Esophagus (tissue), 2 donors: ENCODE measurements around the gene NENF. TPM values are rescaled to one million over a fixed set of nuclear protein-coding genes. Genes with fewer than 3 reads are reported as not detected.
A peak's percentile ranks its signal among the peaks of the same experiment; 100 is the strongest.

Source experiments
- H3K27ac ChIP-seq, 2 donors: one replicate each; pipeline ENCODE4 v1.5.1; 2013; ENCODE audit warnings: low read depth in 2 of 2, mild to moderate bottlenecking in 2 of 2, inconsistent platforms in 1 of 2, low read length in 1 of 2, moderate library complexity in 1 of 2
- H3K27me3 ChIP-seq, 2 donors: one replicate each; pipeline ENCODE4 v1.6.1; 2013; ENCODE audit warnings: low read length in 2 of 2, control low read depth in 1 of 2, mild to moderate bottlenecking in 1 of 2; ENCODE audit not compliant: insufficient read depth in 2 of 2, control insufficient read depth in 1 of 2
- H3K36me3 ChIP-seq, 2 donors: one replicate each; pipeline ENCODE4 v1.6.1; 2013; ENCODE audit warnings: low read length in 1 of 2; ENCODE audit not compliant: control insufficient read depth in 2 of 2, insufficient read depth in 2 of 2
- H3K4me1 ChIP-seq, 2 donors: one replicate each; pipeline ENCODE4 v1.6.1; 2013; ENCODE audit warnings: low read length in 1 of 2; ENCODE audit not compliant: control insufficient read depth in 2 of 2, insufficient read depth in 2 of 2
- H3K4me3 ChIP-seq, 2 donors: one replicate each; pipeline ENCODE4 v1.5.1; 2013; ENCODE audit warnings: low read length in 2 of 2, mild to moderate bottlenecking in 2 of 2, low read depth in 1 of 2, moderate library complexity in 1 of 2
- H3K9me3 ChIP-seq, 2 donors: one replicate each; pipeline ENCODE4 v1.6.1; 2013; ENCODE audit warnings: mild to moderate bottlenecking in 2 of 2, low read depth in 1 of 2, low read length in 1 of 2, moderate library complexity in 1 of 2; ENCODE audit not compliant: control insufficient read depth in 2 of 2, insufficient read depth in 1 of 2
- WGBS, 2 donors: extraction: QIAGEN DNeasy Blood & Tissue Kit; methylation state at CpG; one replicate each; pipeline ENCODE4 v1.1.7; 2013; 5-methylcytosine and 5-hydroxymethylcytosine counted together
- polyA plus RNA-seq, 2 donors: library from polyadenylated mRNA; stranded (reverse); fragments of 200-250 nt; gene quantifications; one replicate each; pipeline ENCODE4 v1.2.3, GENCODE V29; 2013
- donor health status: healthy with polysubstance abuse.
- donor health status: Bipolar disorder and iron deficiency.

NENF gene
- polyA plus RNA-seq, 2 donors, result 38.5 to 39.9 TPM

DNA sequence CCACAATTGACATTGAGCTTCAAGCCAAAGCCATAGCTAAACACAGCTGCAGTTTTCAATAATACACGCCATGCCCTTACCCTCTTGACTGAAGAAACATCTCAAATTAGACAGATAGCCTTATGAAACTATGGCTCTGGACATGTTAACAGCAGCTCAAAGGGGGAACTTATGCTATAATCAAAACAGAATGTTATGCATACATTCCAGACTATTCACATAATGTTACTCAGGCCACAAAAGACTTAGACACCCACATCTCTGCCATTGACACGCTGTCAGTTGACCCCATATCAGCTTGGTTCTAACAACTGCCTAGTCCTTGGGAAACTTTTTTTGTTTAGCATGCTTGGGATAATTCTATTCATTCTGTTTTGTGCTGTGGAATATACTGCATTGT lies 2.3 kb upstream of the NENF start:
- no peak overlapping the region for H3K4me3 ChIP-seq
- WGBS, 2 donors, result 88 to 89% methylated on average over 2 of the region's 2 CpGs
- no peak overlapping the region for H3K27ac ChIP-seq

DNA sequence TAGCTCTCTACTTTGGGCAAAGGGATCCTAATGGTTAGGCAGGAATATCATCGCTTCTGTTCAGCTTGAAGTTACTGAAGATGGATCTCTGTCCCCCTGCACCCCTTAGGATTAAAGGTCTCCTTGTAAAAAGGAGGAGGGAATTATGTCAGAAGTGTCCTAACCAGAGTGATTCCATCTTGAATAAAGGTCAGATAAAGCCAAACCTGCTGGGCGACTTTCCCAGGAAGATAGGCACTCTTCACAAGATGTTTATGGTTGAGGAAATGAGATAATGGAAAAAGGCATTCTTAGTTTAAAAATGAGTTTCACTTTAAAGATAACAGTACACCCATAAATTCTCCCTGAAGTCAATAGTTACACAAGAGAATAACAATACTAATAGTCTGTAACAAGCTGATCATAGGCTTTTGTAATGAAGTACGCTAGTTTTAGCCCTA lies 1.7 kb upstream of the NENF start:
- no peak overlapping the region for H3K4me3 ChIP-seq
- H3K27me3 ChIP-seq, result no peaks in the 10 kb centered on the region
- H3K27ac ChIP-seq, result no peak overlapping the region
- WGBS, 2 donors, result 75 to 77% methylated on average over 3 of the region's 3 CpGs
- H3K4me1 ChIP-seq, result no peaks in the 10 kb centered on the region
- no peaks in the 10 kb centered on the region for H3K36me3 ChIP-seq
- no peaks in the 10 kb centered on the region for H3K9me3 ChIP-seq

More for the DNA sequence above, 2.3 kb upstream of the NENF start:
- H3K4me1 ChIP-seq, result no peaks in the 10 kb centered on the region
- no peaks in the 10 kb centered on the region for H3K36me3 ChIP-seq
- H3K27me3 ChIP-seq, result no peaks in the 10 kb centered on the region
- H3K9me3 ChIP-seq, result no peaks in the 10 kb centered on the region

DNA sequence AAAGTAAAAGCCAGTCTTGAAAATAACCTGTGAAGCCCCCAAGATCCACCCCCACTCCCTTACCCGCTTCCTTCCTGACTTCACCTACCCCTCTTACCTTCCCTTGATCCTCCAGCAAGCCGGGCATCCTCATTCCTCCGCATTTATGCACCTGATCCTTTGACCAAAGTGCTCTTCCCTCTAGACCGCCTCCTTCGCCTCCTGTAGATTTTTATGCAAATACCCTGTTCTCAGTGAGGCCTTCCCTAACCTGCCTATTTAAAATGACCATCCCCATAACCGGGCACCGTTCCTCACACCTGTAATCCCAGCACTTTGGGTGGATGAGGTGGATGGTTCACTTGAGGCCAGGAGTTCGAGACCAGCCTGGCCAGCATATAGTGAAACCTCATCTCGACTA lies 1.1 kb upstream of the NENF start:
- Histone ChIP-seq H3K9me3 (no peaks in the 10 kb centered on the region), H3K27ac (no peak overlapping the region), H3K4me1 (no peaks in the 10 kb centered on the region), H3K36me3 (no peaks in the 10 kb centered on the region), H3K4me3 (no peak overlapping the region), H3K27me3 (no peaks in the 10 kb centered on the region)
- 89 to 95% methylated on average over 9 of the region's 9 CpGs for WGBS, 2 donors

DNA sequence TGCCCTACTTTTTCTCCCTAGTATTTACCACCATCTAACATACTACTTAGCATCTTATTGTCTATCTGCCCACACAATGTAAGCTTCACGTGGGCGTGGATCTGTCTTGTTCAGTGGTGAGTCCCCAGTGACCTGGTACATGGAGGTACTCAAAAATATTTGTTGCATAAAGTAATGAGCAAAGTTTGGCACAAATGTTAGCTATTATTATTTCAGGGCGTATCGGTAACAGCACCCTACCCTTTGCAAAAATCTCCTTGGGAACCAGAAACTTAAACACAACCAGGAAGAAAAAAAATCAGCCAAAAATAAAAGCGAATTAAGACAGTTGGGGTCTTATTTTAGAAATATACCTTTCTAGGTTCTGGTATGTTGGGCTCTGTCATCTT lies 454 bp upstream of the NENF start:
- H3K27me3 ChIP-seq, result no peaks in the 10 kb centered on the region
- no peaks in the 10 kb centered on the region for H3K4me1 ChIP-seq
- peak overlapping the region in 1 of 2 donors; percentile 32 for H3K27ac ChIP-seq
- H3K9me3 ChIP-seq, result no peaks in the 10 kb centered on the region
- H3K4me3 ChIP-seq, result peak overlapping the region in 1 of 2 donors; percentile 92
- no peaks in the 10 kb centered on the region for H3K36me3 ChIP-seq
- 17% methylated on average over 5 of the region's 5 CpGs for WGBS, 2 donors

DNA sequence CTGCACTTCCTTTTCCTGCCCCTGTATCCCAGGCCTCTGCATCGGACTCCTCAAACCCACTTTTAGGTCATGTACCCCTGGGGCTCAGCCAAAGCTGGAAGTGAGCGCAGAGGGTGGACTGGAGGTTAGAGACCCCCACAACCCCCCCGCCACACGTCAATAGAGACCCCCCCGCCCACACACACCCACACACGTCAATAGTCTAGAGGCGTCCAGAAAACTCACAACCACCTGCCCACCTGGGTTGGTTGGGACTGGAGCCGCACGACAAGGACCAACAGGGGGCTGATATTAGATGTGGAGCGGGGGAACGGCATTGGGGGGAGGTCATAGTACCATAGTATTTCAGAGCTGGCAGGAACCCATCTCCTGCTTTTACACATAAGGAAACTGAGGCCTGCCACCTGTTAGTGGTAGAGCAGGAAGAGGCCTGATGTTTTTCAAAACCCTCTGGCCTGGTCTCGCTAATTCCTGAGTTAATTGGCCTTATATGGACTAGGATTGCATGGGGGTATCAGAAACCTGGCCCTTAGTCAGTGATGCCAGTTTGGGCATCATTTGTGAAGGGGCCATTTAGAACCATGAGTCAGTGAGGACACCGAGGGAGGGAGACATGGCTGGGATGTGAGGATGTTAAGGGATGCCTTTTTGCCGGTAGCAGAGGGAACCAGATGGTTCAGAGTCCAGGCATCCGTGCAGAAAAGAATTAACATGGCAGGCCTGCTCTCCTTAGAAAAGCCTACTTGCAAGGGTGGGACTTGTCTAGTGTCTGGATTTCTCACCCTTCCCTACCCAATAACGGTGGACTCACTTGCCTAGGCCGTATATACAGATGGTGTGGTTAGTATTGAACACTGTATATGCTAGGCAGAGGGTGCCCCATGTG lies 1.1 kb downstream of the NENF start:
- peak overlapping the region; percentile 66 to 85 for H3K27ac ChIP-seq
- WGBS, 2 donors, result 50 to 52% methylated on average over 17 of the region's 17 CpGs

DNA sequence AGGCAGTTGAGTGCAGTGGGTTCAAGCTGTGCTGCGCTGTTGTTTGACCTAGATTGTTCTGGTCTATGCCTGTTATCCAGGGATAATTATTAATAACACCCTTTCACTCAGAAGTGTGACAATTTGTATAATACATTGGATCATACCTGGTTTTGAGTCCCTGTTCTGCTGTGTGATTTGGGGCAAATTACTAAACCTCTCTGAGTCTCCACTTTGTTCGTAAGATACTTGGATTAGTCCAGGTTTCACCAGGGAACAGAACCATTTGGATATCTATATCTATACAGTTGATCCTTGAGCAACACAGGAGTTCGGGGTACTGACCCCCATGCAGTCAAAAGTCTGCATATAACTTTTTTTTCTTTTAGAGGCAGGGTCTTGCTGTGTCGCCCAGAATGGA lies 2.3 kb downstream of the NENF start:
- Histone ChIP-seq H3K36me3 (no peaks in the 10 kb centered on the region), H3K4me3 (no peak overlapping the region), H3K9me3 (no peaks in the 10 kb centered on the region), H3K27me3 (no peaks in the 10 kb centered on the region), H3K27ac (no peak overlapping the region), H3K4me1 (no peaks in the 10 kb centered on the region)
- WGBS, 2 donors, result 94 to 97% methylated on average over 4 of the region's 4 CpGs

More for the DNA sequence above, 1.1 kb downstream of the NENF start:
- Histone ChIP-seq H3K9me3 (no peaks in the 10 kb centered on the region), H3K36me3 (no peaks in the 10 kb centered on the region), H3K27me3 (no peaks in the 10 kb centered on the region), H3K4me3 (peak overlapping the region; percentile 78 to 92), H3K4me1 (no peaks in the 10 kb centered on the region)

DNA sequence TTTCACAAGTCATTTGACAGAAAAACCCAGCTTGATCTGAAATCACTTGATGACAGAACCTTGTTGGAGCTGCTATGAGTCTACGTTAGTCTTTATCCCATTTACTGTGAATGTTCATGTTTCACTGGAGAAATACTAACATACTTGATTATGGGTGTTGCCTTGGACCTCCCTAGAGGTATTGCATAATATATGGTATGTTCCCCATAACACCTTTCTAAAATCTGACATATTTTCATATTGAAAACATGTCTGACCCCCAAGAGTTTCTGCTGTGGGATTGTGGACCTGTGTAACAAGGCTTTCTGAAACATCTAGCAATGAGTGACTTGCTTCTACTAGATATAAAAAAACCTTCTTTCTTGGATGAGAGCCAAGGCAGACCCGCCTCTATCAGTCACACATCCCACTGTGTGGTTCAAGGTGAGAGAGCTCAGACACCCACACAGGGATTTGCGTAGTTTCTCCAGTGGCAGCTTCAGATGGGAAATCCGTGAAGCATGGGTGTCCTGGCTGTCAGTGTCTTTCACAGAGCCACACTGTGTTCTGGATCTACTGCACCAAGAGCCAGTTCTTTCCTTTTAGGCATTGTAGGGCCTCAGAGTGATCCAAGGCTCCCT lies 4.6 kb downstream of the NENF start:
- no peak overlapping the region for H3K27ac ChIP-seq
- 83% methylated on average over 4 of the region's 4 CpGs for WGBS, 2 donors
- peaks cover 0 to 2% of the 10 kb centered on the region in 2 donors for H3K4me1 ChIP-seq
- no peaks in the 10 kb centered on the region for H3K27me3 ChIP-seq
- no peaks in the 10 kb centered on the region for H3K36me3 ChIP-seq
- H3K9me3 ChIP-seq, result no peaks in the 10 kb centered on the region
- H3K4me3 ChIP-seq, result no peak overlapping the region

DNA sequence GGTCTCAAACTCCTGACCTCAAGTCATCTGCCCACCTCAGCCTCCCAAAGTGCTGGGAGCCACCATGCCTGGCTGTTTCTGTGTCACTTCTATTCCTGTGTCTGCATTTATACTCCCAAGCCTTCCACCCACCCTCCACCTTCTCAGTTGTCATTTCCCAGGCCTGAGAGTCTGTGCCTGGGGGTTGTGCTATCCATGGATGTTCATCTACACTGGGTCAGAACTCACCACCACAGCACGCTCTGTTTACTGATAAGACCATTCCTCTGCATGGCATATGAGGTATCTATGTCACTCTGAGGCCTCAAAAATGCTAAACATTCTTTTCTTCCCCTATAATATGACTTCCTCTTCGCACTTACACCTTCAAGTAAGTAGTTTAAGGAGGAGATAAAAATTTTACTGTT lies 6.1 kb downstream of the NENF start:
- Histone ChIP-seq H3K4me1 (peaks cover 0 to 2% of the 10 kb centered on the region in 2 donors), H3K27ac (no peak overlapping the region), H3K4me3 (no peak overlapping the region), H3K36me3 (no peaks in the 10 kb centered on the region), H3K9me3 (no peaks in the 10 kb centered on the region), H3K27me3 (no peaks in the 10 kb centered on the region)
- 95 to 96% methylated on average over 2 of the region's 2 CpGs for WGBS, 2 donors

DNA sequence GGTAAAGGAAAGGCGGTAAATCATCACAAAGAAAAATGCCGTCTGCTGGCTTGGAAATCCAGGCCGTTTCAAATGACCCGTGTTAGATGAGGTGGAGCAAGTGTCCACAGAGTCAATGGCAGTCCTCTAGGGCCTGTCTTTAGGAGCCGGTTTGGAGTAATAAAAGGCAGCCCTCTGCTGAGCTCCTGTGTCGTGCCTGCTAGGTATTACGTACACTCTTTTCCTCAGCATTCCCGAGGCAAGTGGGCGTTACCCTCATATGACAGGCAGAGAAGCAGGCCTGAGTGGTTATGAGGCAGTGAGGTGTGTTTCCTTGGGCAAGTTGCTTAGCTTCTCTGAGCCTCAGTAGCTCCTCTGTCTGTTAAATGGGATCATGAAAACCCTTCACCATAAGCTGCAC lies 7.7 kb downstream of the NENF start:
- Histone ChIP-seq H3K27ac (no peak overlapping the region), H3K36me3 (peaks cover 0 to 6% of the 10 kb centered on the region in 2 donors), H3K27me3 (no peaks in the 10 kb centered on the region), H3K4me1 (peaks cover 0 to 2% of the 10 kb centered on the region in 2 donors), H3K4me3 (no peak overlapping the region), H3K9me3 (no peaks in the 10 kb centered on the region)
- WGBS, 2 donors, result 72 to 78% methylated on average over 9 of the region's 9 CpGs
